PFSK-1 (cell line): ENCODE results near the gene ZNF474.

ENCODE experiments used
- POLR2AphosphoS5 ChIP-seq: IDR thresholded peaks from 2 replicates; pipeline ENCODE4 v1.6.1; 2012; ENCODE audit warnings: low read depth, mild to moderate bottlenecking, control low read depth, low read length, moderate library complexity
- REST ChIP-seq, 2 experiments: IDR thresholded peaks; 2 replicates each; pipeline versions ENCODE4 v1.6.1 to v1.8.0; 2011 to 2012; ENCODE audit warnings: low read depth in 2 of 2, low read length in 2 of 2, control low read depth in 1 of 2, inconsistent platforms in 1 of 2, mild to moderate bottlenecking in 1 of 2, moderate library complexity in 1 of 2; ENCODE audit not compliant: insufficient read depth in 1 of 2
- SIN3A ChIP-seq: IDR thresholded peaks from 2 replicates; pipeline ENCODE4 v1.6.1; 2012; ENCODE audit warnings: mild to moderate bottlenecking, low read length, moderate library complexity, borderline replicate concordance; ENCODE audit not compliant: insufficient read depth
- TAF1 ChIP-seq: IDR thresholded peaks from 2 replicates; pipeline ENCODE4 v1.6.1; 2012; ENCODE audit warnings: low read length, control low read depth, borderline replicate concordance; ENCODE audit not compliant: insufficient read depth

GRCh38 chr5:122145906-122146305, 16.6 kb downstream of the ZNF474 start:
- TF ChIP-seq TAF1: no peak
- TF ChIP-seq POLR2AphosphoS5: no peak
- TF ChIP-seq REST (IDR thresholded peaks at IDR 0.05; ENCODE audit: insufficient read depth in 1 of 2, low read depth in 2 of 2, low read length in 2 of 2): no peak
- TF ChIP-seq SIN3A: no peak
